Measurements from ENCODE around the gene MIA2.

DNA sequence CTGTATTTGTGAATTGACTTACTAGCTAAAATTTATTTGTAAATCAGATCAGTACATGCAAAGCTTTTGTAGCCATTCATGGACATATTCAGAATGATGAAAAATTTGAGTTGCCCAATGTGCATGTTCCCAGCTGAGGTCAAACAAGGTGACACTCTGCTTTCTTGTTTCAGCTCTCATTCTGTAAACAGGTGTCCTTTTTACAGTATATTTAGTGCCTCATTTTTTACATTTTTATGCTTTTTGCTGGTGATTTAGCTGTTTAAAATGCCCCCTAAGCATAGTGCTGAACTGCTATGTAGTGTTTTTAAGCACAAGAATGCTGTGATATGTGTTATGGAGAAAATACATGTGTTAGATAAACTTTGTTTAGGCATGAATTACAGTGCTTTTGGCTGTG, 76.3 kb downstream of the MIA2 start:
- TF ChIP-seq, protein P1, sequence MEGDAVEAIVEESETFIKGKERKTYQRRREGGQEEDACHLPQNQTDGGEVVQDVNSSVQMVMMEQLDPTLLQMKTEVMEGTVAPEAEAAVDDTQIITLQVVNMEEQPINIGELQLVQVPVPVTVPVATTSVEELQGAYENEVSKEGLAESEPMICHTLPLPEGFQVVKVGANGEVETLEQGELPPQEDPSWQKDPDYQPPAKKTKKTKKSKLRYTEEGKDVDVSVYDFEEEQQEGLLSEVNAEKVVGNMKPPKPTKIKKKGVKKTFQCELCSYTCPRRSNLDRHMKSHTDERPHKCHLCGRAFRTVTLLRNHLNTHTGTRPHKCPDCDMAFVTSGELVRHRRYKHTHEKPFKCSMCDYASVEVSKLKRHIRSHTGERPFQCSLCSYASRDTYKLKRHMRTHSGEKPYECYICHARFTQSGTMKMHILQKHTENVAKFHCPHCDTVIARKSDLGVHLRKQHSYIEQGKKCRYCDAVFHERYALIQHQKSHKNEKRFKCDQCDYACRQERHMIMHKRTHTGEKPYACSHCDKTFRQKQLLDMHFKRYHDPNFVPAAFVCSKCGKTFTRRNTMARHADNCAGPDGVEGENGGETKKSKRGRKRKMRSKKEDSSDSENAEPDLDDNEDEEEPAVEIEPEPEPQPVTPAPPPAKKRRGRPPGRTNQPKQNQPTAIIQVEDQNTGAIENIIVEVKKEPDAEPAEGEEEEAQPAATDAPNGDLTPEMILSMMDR (IDR thresholded peaks at IDR 0.05): no peak
- TF ChIP-seq EP300 (IDR thresholded peaks at IDR 0.05): no peak
- TF ChIP-seq POLR2A (IDR thresholded peaks at IDR 0.05): no peak
- no peak for TF ChIP-seq POLR2AphosphoS5 (IDR thresholded peaks at IDR 0.05)

Data from stomach (tissue), 4 donors.